ENCODE measurements around the gene ARMH3. TPM values are rescaled to one million over a fixed set of nuclear protein-coding genes. Genes with fewer than 3 reads are reported as not detected.

Gene ARMH3
- total and polyA plus RNA-seq, 10 of the 15 experiments (the other 5 are each of a cell fraction or from before 2014, with no cell fraction given): 13.0 to 33.0 (median 16.4) TPM

- TF ChIP-seq USF1 (IDR thresholded peaks at IDR 0.05; ENCODE audit: borderline replicate concordance, extremely low read length, insufficient read depth, low read depth, low read length) (no peak), ZNF217 (IDR thresholded peaks at IDR 0.05) (no peak), NR2C1 (IDR thresholded peaks at IDR 0.05) (no peak), JUND (IDR thresholded peaks at IDR 0.05; ENCODE audit: low read depth, low read length) (no peak), CTCF (IDR thresholded peaks at IDR 0.05 in 2 of 3, conservative IDR thresholded peaks at IDR 0.05 in 1 of 3; ENCODE audit: control insufficient read depth in 2 of 3, extremely low read depth in 1 of 3, insufficient read depth in 1 of 3, low read depth in 3 of 3, low read length in 3 of 3) (no peak), WRNIP1 (IDR thresholded peaks at IDR 0.05; ENCODE audit: borderline replicate concordance, low read depth, low read length) (no peak), NFIC (IDR thresholded peaks at IDR 0.05; ENCODE audit: low read depth, low read length) (no peak)
These were observed 243.4 kb downstream of the ARMH3 start (continued) for GRCh38 chr10:101812606-101813005.

DNA sequence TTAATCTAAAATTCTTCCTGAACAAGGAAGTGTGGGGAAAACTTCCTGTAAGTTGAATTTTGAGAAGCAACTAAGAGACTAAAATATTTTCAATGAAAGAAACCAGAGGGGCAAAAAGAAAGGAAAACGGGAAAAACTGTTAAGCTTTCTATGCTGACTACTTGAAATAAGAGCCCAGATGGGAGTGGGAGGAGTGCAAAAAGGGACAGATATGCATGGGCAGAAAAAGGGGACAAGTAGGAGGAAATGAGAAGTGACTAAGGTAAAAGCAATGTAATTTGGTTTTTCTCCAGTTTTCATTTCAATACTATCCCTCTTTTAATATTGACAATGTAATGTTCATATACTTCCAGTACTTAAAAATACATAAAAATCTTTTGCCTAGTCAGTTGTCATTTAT is 248.8 kb downstream of the ARMH3 start:
- FAIRE-seq (no peak), ATAC-seq (no peak), DNase-seq (ENCODE audit: low read depth, low spot score) (no peak)
- H3K4me1 ChIP-seq (ENCODE audit: control insufficient read depth, insufficient read depth, low read length): no peaks in the 10 kb centered on the region
- no peaks in the 10 kb centered on the region for H4K20me1 ChIP-seq (ENCODE audit: control insufficient read depth, insufficient read depth)
- H3K27me3 ChIP-seq (replicated peaks in 1 of 2; ENCODE audit: control insufficient read depth in 2 of 2, insufficient read depth in 2 of 2, low read length in 1 of 2): no peaks in the 10 kb centered on the region
- no peak overlapping the region for H2AFZ ChIP-seq (ENCODE audit: control insufficient read depth, low read depth, low read length)
- CTCF ChIA-PET: no interaction called here
- WGBS (ENCODE audit: insufficient coverage, insufficient replicate concordance, low lambda C conversion rate, missing lambda C conversion rate): 100% methylated on average over 1 of the region's 1 CpG
- SMC1A ChIA-PET (ENCODE audit: uncharacterized antibody, unreplicated experiment): no interaction called here
- H3K79me2 ChIP-seq (ENCODE audit: control insufficient read depth, insufficient read depth, low read length): peaks cover 26% of the 10 kb centered on the region
- RAD21 ChIA-PET (ENCODE audit: unreplicated experiment): no interaction called here
- POLR2A ChIA-PET: no interaction called here
- no peak overlapping the region for H3K27ac ChIP-seq (ENCODE audit: control insufficient read depth, insufficient read depth)
- H3K9ac ChIP-seq (ENCODE audit: control insufficient read depth, insufficient read depth, low read length): no peak overlapping the region
- in situ Hi-C loops (cut with MboI): no loop called here
- H3K4me2 ChIP-seq (ENCODE audit: control insufficient read depth, insufficient read depth): no peak overlapping the region
- peaks cover 6 to 36% of the 10 kb centered on the region in 2 experiments for H3K36me3 ChIP-seq (ENCODE audit: control insufficient read depth in 2 of 2, insufficient read depth in 2 of 2, low read length in 1 of 2)
- H3K9me3 ChIP-seq (replicated peaks; ENCODE audit: control insufficient read depth, insufficient read depth, low read length): no peaks in the 10 kb centered on the region
- no TSS peak for BruUV-seq (replicated peaks)
- no peak overlapping the region for H3K4me3 ChIP-seq
- intact Hi-C loops (cut with micrococcal nuclease; ENCODE audit: unreplicated experiment): no loop called here
- TF ChIP-seq ZNF274 (IDR thresholded peaks at IDR 0.05; ENCODE audit: insufficient read depth, insufficient read length) (no peak), FOS (IDR thresholded peaks at IDR 0.05; ENCODE audit: borderline replicate concordance, extremely low read depth, insufficient read length) (no peak), NRF1 (conservative IDR thresholded peaks at IDR 0.05; ENCODE audit: low read depth, low read length) (no peak), CHD2 (IDR thresholded peaks at IDR 0.05; ENCODE audit: borderline replicate concordance, low read depth, low read length) (no peak), HSF1 (IDR thresholded peaks at IDR 0.05; ENCODE audit: low read depth, low read length) (no peak), ASH2L (IDR thresholded peaks at IDR 0.05; ENCODE audit: borderline replicate concordance, low read depth) (no peak), SUPT20H (IDR thresholded peaks at IDR 0.05; ENCODE audit: borderline replicate concordance, control insufficient read depth, low read depth, low read length) (no peak), CBX5 (IDR thresholded peaks at IDR 0.05; ENCODE audit: low read depth) (no peak)
- TF ChIP-seq, protein P1, sequence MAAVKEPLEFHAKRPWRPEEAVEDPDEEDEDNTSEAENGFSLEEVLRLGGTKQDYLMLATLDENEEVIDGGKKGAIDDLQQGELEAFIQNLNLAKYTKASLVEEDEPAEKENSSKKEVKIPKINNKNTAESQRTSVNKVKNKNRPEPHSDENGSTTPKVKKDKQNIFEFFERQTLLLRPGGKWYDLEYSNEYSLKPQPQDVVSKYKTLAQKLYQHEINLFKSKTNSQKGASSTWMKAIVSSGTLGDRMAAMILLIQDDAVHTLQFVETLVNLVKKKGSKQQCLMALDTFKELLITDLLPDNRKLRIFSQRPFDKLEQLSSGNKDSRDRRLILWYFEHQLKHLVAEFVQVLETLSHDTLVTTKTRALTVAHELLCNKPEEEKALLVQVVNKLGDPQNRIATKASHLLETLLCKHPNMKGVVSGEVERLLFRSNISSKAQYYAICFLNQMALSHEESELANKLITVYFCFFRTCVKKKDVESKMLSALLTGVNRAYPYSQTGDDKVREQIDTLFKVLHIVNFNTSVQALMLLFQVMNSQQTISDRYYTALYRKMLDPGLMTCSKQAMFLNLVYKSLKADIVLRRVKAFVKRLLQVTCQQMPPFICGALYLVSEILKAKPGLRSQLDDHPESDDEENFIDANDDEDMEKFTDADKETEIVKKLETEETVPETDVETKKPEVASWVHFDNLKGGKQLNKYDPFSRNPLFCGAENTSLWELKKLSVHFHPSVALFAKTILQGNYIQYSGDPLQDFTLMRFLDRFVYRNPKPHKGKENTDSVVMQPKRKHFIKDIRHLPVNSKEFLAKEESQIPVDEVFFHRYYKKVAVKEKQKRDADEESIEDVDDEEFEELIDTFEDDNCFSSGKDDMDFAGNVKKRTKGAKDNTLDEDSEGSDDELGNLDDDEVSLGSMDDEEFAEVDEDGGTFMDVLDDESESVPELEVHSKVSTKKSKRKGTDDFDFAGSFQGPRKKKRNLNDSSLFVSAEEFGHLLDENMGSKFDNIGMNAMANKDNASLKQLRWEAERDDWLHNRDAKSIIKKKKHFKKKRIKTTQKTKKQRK (IDR thresholded peaks at IDR 0.05; ENCODE audit: low read depth, low read length): no peak
